ENCODE data around the gene SORBS1. TPM values are rescaled to one million over a fixed set of nuclear protein-coding genes. Genes with fewer than 3 reads are reported as not detected.

Gene SORBS1
- total RNA-seq, 1 donor from 2014 or later = 854 TPM

- DNase-seq (ENCODE audit: low spot score) = no peak
Measured at GRCh38 chr10:95394161-95394880, 166.8 kb downstream of the SORBS1 start.

- no peak for DNase-seq (ENCODE audit: low spot score)
Measured at GRCh38 chr10:95392681-95393164, 168.4 kb downstream of the SORBS1 start.

DNA sequence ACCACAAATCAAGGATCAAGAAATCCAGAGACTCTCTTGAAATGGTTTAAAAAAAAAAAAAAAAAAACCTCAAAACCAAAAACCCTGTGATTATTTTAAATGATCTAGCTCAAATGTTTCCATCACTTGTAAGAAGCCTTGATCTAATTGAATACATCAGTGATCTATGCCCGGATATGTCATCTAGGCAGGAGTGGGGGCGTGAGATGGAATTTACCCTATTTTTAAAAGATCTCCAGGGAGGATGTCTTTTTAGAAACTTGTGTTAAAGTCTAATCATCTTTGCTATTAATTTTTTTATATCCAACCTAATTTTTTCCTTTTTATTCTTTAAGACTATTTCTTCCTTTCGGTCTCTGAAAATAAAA, 169.0 kb downstream of the SORBS1 start:
- DNase-seq (ENCODE audit: low spot score) = no peak

DNA sequence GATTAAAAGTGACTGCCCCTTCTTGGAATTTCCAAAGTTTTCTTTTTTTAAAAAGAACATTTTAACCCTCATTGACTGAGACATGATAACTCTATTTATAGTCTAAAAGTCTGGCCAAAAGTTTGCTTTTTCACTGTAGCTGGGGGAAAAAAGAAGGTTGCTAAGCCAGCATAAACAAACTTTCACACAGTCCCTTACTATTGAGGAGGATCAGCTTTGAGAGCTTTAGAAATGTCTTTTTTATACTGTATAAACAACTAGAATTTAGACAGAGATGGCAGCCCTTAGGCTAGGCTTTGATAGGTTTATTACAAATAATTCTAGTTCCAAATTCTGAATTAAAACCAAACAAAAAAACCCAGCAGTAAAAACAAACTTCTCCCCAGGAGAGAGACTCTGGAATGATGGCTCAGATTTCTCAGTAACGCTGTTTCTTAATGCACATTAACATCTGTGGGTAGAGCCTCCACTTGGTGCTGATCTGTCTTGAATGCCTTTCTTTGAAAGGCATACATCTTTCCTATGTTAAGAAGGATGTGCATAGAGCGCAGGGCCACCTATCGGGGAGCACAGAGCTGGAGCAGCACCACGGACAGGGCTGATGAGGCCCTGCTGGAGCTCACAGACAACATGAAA, 169.5 kb downstream of the SORBS1 start:
- no peak for DNase-seq (ENCODE audit: low spot score)

- no peak for DNase-seq (ENCODE audit: low spot score)
Measured at GRCh38 chr10:95391164-95391563, 170.0 kb downstream of the SORBS1 start.

DNA sequence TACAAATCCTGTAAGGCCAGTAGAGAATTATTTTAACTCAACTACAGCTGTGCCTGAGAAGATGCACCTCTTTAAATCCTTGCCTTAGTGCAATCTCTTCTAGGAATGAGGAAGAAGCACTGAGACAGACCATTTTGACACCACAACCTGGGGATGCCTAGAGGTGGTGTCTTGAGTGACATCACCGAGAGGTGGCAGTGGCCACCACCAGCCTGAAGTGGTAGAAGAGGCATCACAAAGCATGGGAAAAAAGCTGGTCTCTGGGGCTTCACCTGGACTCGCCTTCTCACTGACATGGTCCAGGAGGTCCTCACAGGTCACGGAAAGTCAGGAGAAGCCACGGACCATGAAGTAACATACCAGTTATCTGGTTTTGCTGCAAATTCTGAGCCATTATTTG, 171.2 kb downstream of the SORBS1 start:
- DNase-seq (ENCODE audit: low spot score) = no peak

DNA sequence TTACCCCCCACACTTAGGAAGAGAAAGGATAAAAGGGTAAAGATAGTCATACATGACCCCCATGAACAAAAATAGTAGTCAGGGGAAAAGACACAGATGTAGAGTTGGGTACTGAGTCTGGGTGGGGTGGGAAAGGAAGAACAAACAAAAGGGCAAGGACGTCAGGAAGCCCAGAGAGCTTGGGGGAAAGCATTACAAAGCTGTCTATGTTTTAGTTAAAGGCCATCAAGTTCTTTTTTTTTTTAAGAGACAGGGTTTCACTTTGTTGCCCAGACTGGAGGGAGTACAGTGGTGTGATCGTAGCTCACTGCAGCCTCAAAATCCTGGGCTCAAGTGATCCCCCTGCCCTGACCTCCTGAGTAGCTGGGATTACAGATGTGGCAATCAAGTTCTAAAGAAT, 172.0 kb downstream of the SORBS1 start:
- DNase-seq (ENCODE audit: low spot score) = no peak

DNA sequence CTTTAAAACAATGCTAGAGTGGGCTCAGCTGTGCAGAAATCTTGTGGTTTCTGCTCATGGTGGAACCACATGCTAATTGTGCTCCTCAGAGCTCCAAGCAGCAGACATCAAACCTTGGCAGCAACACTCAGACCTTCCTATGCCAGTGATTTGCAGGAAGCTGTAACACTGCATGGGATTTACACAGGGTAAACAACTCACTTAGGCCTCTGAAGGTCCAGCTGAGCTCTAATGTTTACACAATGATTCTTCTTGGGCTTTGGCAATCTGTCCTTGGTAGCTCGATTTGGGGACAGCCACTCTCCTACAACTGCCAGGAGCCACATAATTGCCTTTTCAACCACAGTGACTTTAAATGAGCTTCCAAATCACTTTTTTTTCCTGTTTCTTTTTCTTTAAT, 172.6 kb downstream of the SORBS1 start:
- no peak for DNase-seq (ENCODE audit: low spot score)

DNA sequence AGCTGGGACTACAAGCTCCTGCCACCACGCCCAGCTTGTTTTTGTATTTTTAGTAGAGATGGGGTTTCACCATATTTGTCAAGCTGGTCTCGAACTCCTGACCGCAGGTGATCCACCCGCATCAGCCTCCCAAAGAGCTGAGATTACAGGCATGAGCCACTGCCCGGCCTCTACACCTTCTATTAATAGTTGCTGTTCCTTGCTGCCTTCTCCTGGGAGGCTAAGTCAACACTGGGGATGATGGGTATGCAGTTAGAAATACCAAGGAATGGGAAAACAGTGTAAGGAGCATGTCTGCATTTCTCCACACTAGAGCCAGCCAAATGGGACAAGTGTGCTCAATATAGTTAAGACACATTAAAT, 173.1 kb downstream of the SORBS1 start:
- DNase-seq (ENCODE audit: low spot score) = no peak

GRCh38 chr10:95384011-95384704, 177.0 kb downstream of the SORBS1 start:
- no peak for DNase-seq (ENCODE audit: low spot score)

- DNase-seq (ENCODE audit: low spot score) = no peak
Measured at GRCh38 chr10:95382596-95382995, 178.6 kb downstream of the SORBS1 start.

- DNase-seq (ENCODE audit: low spot score) = no peak
Measured at GRCh38 chr10:95382174-95382573, 179.0 kb downstream of the SORBS1 start.

GRCh38 chr10:95377950-95378349, 183.2 kb downstream of the SORBS1 start:
- DNase-seq (ENCODE audit: low spot score) = no peak

GRCh38 chr10:95375418-95375817, 185.8 kb downstream of the SORBS1 start:
- no peak for DNase-seq (ENCODE audit: low spot score)

GRCh38 chr10:95374597-95375209, 186.5 kb downstream of the SORBS1 start:
- no peak for DNase-seq (ENCODE audit: low spot score)

DNA sequence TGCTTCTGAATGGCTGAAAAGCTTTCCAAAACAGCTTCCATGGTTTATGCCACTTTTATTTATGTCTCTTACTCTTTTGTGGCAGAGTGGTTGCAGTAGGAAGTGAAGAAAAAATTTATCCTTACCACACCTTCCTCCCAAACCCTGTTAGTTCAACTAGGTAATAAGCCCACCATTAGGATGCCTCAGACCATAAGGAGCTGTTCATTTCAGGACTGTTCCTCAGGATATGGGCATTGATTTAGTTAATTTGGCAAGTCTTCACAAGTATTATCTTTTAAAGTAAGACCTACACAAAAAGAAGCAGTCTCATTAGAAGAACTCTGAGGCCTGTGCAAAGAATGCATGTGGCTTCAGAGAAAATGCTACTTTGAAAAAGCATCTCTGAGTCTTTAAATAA, 187.5 kb downstream of the SORBS1 start:
- no peak for DNase-seq (ENCODE audit: low spot score)

- no peak for DNase-seq (ENCODE audit: low spot score)
Measured at GRCh38 chr10:95364342-95364741, 196.8 kb downstream of the SORBS1 start.

DNA sequence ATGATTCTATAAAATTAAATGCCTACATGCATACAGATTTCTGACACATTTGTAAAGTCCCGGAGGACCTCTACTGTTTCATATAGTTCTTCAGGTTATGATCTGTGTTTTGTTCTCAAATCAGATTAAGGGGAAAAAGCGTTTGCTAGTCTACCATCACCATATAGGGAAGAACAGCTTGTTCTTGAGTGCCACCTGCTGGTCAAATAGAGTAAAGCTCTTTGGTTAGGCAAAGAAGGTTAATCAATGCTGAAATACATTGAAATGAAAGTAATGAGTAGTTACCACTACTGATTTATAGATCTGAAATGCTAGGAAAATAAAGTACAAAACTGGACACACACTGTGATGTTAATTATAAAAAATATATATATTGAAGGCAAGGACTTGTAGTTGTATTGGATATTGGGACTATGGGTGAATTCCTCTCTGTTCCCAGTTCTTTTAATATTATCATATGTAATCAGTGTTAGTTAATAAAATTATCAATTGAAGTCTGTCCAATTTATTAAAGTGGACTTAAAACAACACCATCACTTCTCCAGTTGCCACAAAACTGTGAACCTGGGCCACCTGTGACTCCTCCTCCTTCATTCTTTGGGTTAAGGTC, 197.8 kb downstream of the SORBS1 start:
- no peak for DNase-seq (ENCODE audit: low spot score)

DNA sequence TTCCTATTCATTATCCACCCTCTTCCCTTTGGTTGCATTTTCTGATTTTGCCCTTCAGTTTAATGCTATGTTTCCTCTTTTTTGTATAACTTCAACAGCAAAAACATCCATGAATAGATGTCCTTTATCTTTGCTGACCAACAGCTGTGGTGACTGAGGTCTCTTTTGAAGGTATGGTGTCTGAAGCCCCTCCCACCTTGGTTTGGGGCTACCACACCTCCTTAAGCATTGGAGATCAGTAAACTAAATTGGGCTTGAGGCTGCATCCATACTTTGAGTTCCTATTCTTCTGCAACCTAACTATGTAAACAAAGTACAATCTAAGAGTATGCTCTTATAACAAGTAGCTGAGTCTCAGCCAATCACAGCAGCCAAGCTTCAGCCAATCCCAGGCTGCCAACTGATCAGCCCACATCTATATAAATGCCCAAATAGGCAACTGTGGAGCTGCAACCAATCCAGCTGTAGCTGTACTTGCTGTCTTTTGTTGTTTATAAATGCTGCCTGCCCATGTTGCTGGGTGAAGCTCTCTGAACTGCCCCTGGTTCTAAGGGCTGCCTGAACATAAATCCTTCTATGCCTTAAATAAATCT, 201.0 kb downstream of the SORBS1 start:
- DNase-seq (ENCODE audit: low spot score) = no peak

DNA sequence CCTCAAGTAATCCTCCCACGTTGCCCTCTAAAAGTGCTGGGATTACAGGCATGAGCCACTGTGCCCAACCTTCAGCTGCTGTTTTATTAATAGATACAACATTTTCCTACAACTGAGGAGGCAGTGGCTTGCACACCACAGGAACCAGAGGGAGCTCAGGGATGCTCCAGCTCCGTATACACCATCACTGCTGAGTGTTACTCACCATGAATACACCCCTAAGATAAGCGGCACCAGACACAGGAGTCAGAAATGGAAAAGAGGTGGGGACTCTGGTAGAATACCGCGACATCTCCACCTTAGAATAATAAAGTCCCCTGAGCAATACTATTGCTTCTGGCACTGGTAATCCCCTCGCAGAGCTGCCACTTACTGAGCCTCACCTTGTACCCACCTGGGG, 201.7 kb downstream of the SORBS1 start:
- no peak for DNase-seq (ENCODE audit: low spot score)
